BJ (cell line): ENCODE measurements around the gene RIMBP3C. TPM values are rescaled to one million over a fixed set of nuclear protein-coding genes. Genes with fewer than 3 reads are reported as not detected.
"Not testable (repeated sequence)": the region's sequence is repeated elsewhere in the genome, so short reads cannot be mapped to it uniquely, and the experiment has no call there.

Experiments used
- CTCF ChIA-PET: fragments of 350-600 bp; formaldehyde crosslinking; extraction: SDS; loops from one replicate; lab custom pipeline; 2021; ENCODE audit warnings: antibody characterized with exemption, inconsistent platforms; lab: Yijun Ruan, JAX
- POLR2A ChIA-PET: fragments of 300-600 bp; sonication (Branson Sonifier 250); formaldehyde crosslinking; extraction: SDS; loops from one replicate; lab custom pipeline; 2021; ENCODE audit warnings: antibody characterized with exemption; lab: Charles Lee
- DNase-seq: peaks from one replicate; pipeline ENCODE4 v3.0.0-alpha.2; 2011; ENCODE audit warnings: low read depth
- H3K27me3 ChIP-seq: 2 replicates; pipeline ENCODE4 v1.6.0; 2011; ENCODE audit warnings: low read length; ENCODE audit not compliant: control insufficient read depth, insufficient read depth
- H3K36me3 ChIP-seq: 2 replicates; pipeline ENCODE4 v1.5.1; 2011; ENCODE audit warnings: low read length; ENCODE audit not compliant: control insufficient read depth, insufficient read depth
- H3K4me3 ChIP-seq: 2 replicates; pipeline ENCODE4 v1.5.1; 2011; ENCODE audit warnings: low read depth, mild to moderate bottlenecking, control low read depth, low read length
- polyA plus RNA-seq: library from polyadenylated mRNA; depleted of rRNA; stranded (reverse); fragments of >200 nt; gene quantifications from 2 replicates; pipeline ENCODE4 v1.2.3, GENCODE V29; 2011
- TF ChIP-seq, protein P1 (sequence below): IDR thresholded peaks from 2 replicates; pipeline ENCODE4 v1.5.1; 2011; ENCODE audit warnings: low read depth, mild to moderate bottlenecking, control low read depth, inconsistent platforms, low read length, moderate library complexity; ENCODE audit not compliant: insufficient read depth

The RIMBP3C gene
- polyA plus RNA-seq, 1 experiment = 0.06 TPM

GRCh38 chr22:21563912-21564311, 12.7 kb upstream of the RIMBP3C start:
- no peak for DNase-seq
- TF ChIP-seq, protein P1, sequence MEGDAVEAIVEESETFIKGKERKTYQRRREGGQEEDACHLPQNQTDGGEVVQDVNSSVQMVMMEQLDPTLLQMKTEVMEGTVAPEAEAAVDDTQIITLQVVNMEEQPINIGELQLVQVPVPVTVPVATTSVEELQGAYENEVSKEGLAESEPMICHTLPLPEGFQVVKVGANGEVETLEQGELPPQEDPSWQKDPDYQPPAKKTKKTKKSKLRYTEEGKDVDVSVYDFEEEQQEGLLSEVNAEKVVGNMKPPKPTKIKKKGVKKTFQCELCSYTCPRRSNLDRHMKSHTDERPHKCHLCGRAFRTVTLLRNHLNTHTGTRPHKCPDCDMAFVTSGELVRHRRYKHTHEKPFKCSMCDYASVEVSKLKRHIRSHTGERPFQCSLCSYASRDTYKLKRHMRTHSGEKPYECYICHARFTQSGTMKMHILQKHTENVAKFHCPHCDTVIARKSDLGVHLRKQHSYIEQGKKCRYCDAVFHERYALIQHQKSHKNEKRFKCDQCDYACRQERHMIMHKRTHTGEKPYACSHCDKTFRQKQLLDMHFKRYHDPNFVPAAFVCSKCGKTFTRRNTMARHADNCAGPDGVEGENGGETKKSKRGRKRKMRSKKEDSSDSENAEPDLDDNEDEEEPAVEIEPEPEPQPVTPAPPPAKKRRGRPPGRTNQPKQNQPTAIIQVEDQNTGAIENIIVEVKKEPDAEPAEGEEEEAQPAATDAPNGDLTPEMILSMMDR = no peak
- Histone ChIP-seq H3K27me3 (no peaks in the 10 kb centered on the region), H3K36me3 (no peaks in the 10 kb centered on the region), H3K4me3 (no peak overlapping the region)
- POLR2A ChIA-PET = no interaction called here
- CTCF ChIA-PET = interaction anchor here (1.1 kb wide), 1 partner anchor 77 kb away, joined by 4 read pairs; no protein-coding TSS in a partner anchor

- H3K27me3 ChIP-seq, H3K4me3 ChIP-seq, CTCF ChIA-PET, DNase-seq, POLR2A ChIA-PET, H3K36me3 ChIP-seq: not testable (repeated sequence)
Observed at GRCh38 chr22:21560657-21561056, 9.4 kb upstream of the RIMBP3C start.

GRCh38 chr22:21559345-21560125, 8.3 kb upstream of the RIMBP3C start:
- POLR2A ChIA-PET, DNase-seq: not testable (repeated sequence)

GRCh38 chr22:21550678-21551047, 598 bp downstream of the RIMBP3C start:
- POLR2A ChIA-PET, H3K4me3 ChIP-seq, H3K27me3 ChIP-seq, H3K36me3 ChIP-seq, DNase-seq, CTCF ChIA-PET: not testable (repeated sequence)

More at GRCh38 chr22:21559345-21560125, 8.3 kb upstream of the RIMBP3C start:
- H3K4me3 ChIP-seq, H3K27me3 ChIP-seq, H3K36me3 ChIP-seq, CTCF ChIA-PET: not testable (repeated sequence)

GRCh38 chr22:21550008-21550677, 1.1 kb downstream of the RIMBP3C start:
- H3K36me3 ChIP-seq, H3K4me3 ChIP-seq, POLR2A ChIA-PET, CTCF ChIA-PET, H3K27me3 ChIP-seq, DNase-seq: not testable (repeated sequence)

DNA sequence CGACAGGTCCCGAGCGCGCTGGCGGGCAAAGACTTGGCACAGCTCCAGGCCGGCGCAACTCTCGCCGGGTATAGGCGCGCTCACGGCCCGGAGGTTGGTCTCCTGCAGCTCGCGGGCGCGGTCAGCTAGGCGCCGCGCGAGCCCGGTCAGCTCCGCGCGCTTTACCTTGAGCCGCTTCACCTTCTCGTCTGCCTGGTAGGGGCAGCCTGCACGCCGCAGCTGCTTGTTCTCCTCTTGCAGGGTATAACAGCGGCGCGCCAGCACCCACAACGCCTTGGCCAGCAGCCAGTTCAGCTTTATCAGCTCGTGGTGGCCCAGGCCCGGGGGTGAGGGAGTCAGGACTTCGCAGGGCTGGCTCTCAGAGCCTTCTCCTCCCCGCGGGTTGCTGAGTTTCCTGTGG, 1.7 kb downstream of the RIMBP3C start:
- H3K4me3 ChIP-seq, H3K27me3 ChIP-seq, POLR2A ChIA-PET, DNase-seq, H3K36me3 ChIP-seq, CTCF ChIA-PET: not testable (repeated sequence)

GRCh38 chr22:21544432-21545322, 6.6 kb downstream of the RIMBP3C start:
- DNase-seq, H3K4me3 ChIP-seq, POLR2A ChIA-PET, H3K36me3 ChIP-seq, H3K27me3 ChIP-seq, CTCF ChIA-PET: not testable (repeated sequence)

GRCh38 chr22:21539862-21540261, 11.4 kb downstream of the RIMBP3C start:
- H3K27me3 ChIP-seq, H3K4me3 ChIP-seq, CTCF ChIA-PET, H3K36me3 ChIP-seq, DNase-seq, POLR2A ChIA-PET: not testable (repeated sequence)

- POLR2A ChIA-PET, H3K27me3 ChIP-seq, H3K4me3 ChIP-seq, H3K36me3 ChIP-seq, CTCF ChIA-PET, DNase-seq: not testable (repeated sequence)
Observed at GRCh38 chr22:21532863-21533648, 18.2 kb downstream of the RIMBP3C start.

DNA sequence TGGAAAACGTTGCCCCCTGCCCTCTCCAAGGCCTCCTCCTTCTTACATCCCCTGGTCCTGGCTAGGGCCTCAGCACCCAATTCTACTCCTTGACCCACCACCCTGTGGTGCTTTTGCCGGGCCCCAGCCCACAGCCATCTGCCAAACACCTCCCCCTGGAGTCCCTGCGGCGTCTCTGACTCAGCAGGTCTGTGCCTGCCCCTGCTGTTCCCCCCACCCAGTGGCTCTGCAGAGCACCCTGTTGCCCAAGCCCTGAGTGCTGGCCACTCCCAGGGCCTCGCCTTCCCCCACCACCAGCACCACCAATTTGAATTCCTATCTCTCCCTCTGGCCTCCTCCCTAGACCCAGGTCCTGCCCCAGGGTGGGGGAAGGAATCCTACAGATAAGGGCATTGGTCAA, 19.7 kb downstream of the RIMBP3C start:
- H3K4me3 ChIP-seq, POLR2A ChIA-PET, DNase-seq, H3K36me3 ChIP-seq, H3K27me3 ChIP-seq, CTCF ChIA-PET: not testable (repeated sequence)
